Spinal cord (tissue), 10 donors: Measurements from ENCODE around the gene RHOT2. TPM values are rescaled to one million over a fixed set of nuclear protein-coding genes. Genes with fewer than 3 reads are reported as not detected.
A peak's percentile ranks its signal among the peaks of the same experiment; 100 is the strongest.

Experiments
- DNase-seq, 6 donors: peaks; one replicate each; pipeline versions ENCODE4 v3.0.0 to v3.0.0-alpha.2; 2013 to 2015; ENCODE audit warnings: low spot score in 6 of 6, low read depth in 4 of 6
- H3K27ac ChIP-seq: one replicate; pipeline ENCODE4 v1.5.1; 2013; ENCODE audit warnings: low read depth, low read length, control low read depth
- H3K27me3 ChIP-seq: one replicate; pipeline ENCODE4 v1.6.1; 2013; ENCODE audit warnings: low read length; ENCODE audit not compliant: control insufficient read depth, insufficient read depth
- H3K36me3 ChIP-seq: one replicate; pipeline ENCODE4 v1.6.1; 2013; ENCODE audit warnings: low read length; ENCODE audit not compliant: control insufficient read depth, insufficient read depth
- H3K4me1 ChIP-seq: one replicate; pipeline ENCODE4 v1.6.1; 2013; ENCODE audit warnings: low read length; ENCODE audit not compliant: control insufficient read depth, insufficient read depth
- H3K4me3 ChIP-seq: one replicate; pipeline ENCODE4 v1.5.1; 2013; ENCODE audit warnings: low read depth, low read length, control low read depth
- H3K9me3 ChIP-seq: one replicate; pipeline ENCODE4 v1.6.1; 2013; ENCODE audit warnings: low read length; ENCODE audit not compliant: control insufficient read depth, insufficient read depth
- WGBS: methylation state at CpG from one replicate; pipeline ENCODE4 v1.1.5; 2013; ENCODE audit warnings: missing lambda C conversion rate; ENCODE audit not compliant: insufficient coverage; 5-methylcytosine and 5-hydroxymethylcytosine counted together
- polyA plus RNA-seq, 2 donors: library from polyadenylated mRNA; unstranded; fragments of 120-200 nt; gene quantifications; one replicate each; pipeline ENCODE4 v1.2.1, GENCODE V29; 2013; ENCODE audit not compliant: insufficient read length in 2 of 2
- total RNA-seq, 2 donors: library from RNA; depleted of rRNA in 1 of 2; stranded (reverse); fragments of 120-200 nt in 1 of 2; fragments of >200 nt in 1 of 2; gene quantifications; one replicate each; pipeline versions ENCODE4 v1.2.3 to v1.2.4, GENCODE V29; 2013 to 2014
- donor health status: healthy.

RHOT2 gene
- total and polyA plus RNA-seq, 4 donors = 20.7 to 115 (median 71.3) TPM

DNA sequence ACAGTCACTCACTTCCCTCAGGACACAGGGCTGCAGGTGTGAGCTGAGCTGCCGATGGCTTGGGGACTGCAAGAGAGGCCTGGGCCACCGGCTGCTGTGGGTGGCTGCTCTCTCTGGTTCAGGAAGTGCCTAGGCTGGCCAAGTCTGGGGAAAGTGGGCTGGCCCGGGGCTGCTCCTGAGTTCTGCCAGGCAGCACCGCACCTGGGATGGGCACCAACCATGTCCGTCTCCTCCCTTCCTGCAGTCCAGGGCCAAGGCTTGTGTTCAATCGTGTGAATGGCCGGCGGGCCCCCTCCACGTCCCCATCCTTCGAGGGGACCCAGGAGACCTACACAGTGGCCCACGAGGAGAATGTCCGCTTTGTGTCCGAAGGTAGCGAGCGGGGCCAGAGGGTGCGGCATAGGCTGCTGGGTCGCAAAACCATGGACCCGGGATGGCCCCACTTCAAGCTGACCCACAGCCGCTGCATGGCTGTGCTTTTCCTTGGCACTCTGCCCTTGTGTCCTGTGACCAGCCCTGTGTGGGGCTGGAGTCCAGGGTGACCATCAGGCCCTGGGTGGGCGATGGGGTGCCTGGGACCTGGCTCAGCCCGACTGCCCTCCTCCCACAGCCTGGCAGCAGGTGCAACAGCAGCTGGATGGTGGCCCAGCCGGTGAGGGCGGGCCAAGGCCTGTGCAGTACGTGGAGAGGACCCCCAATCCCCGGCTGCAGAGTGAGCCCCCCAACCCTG, 20.6 kb upstream of the RHOT2 start:
- Histone ChIP-seq H3K27me3 (no peaks in the 10 kb centered on the region), H3K4me3 (no peak overlapping the region), H3K36me3 (peaks cover 68% of the 10 kb centered on the region), H3K27ac (no peak overlapping the region), H3K4me1 (peaks cover 51% of the 10 kb centered on the region), H3K9me3 (no peaks in the 10 kb centered on the region)
- WGBS = 90% methylated on average over 23 of the region's 25 CpGs
- DNase-seq = no peak

- 39% methylated on average over 22 of the region's 24 CpGs for WGBS
- peak overlapping the region; percentile 66 for H3K4me3 ChIP-seq
- no peaks in the 10 kb centered on the region for H3K27me3 ChIP-seq
- H3K36me3 ChIP-seq = peaks cover 77% of the 10 kb centered on the region
- DNase-seq = peak in 1 of 6 donors; percentile 11
- H3K27ac ChIP-seq = peak overlapping the region; percentile 75
- H3K9me3 ChIP-seq = no peaks in the 10 kb centered on the region
- H3K4me1 ChIP-seq = peaks cover 42% of the 10 kb centered on the region
Observed at GRCh38 chr16:648071-648780, 19.7 kb upstream of the RHOT2 start.

DNA sequence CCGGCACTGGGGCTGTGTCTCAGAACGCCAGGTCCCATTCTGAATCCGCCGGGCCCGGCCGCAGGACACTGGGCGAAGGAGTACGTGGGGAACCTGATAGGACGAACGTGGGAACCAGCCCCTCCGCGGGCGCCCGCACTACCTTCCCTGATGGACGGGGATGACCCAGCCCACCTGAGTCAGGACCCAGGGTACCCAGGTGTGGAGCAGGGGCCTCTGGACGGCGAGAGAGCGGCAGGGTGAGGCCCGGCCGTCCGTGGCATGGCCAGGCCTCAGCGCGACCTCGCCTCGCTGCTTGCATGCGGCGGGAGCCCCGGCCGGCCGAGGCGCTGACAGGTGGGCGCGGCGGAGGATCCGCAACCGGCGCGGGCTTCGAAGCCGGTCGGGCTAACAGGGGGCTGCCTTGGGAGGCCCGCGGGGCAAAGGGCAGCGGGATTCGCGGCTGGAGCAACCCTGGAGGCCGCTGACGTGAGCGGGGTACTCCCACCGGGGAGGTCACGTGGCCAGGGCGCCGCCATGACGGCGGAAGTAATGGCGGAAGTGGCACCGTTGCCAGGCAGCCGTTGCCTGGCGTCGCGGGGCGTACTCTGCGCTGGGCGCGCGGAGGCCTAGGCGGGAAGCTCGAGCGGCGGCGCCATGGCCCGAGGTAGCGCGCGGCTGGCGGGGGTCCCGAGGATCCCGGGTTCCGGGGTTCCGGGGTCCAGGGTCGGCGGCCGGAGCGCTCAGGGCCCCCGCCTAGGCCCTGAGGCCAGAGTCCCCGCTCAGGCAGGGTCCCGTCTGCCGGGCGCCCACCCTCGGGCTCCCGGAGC, 18.9 kb upstream of the RHOT2 start, which contains the start of gene WDR90:
Gene WDR90 (plus strand): TSS at position 585 of the 809 bp plus-strand sequence. CDS start 52 bp downstream, at position 637.
- H3K27me3 ChIP-seq = no peaks in the 10 kb centered on the region
- peak within 1 kb of the TSS; percentile 75 for H3K27ac ChIP-seq
- DNase-seq = peak; percentile 63 to 97 (median 85)
- H3K4me3 ChIP-seq = peak within 1 kb of the TSS; percentile 66
- H3K9me3 ChIP-seq = no peaks in the 10 kb centered on the region
- WGBS = under 1% methylated on average over 90 of the region's 91 CpGs
- H3K4me1 ChIP-seq = peaks cover 37% of the 10 kb centered on the region
- peaks cover 81% of the 10 kb centered on the region for H3K36me3 ChIP-seq

DNA sequence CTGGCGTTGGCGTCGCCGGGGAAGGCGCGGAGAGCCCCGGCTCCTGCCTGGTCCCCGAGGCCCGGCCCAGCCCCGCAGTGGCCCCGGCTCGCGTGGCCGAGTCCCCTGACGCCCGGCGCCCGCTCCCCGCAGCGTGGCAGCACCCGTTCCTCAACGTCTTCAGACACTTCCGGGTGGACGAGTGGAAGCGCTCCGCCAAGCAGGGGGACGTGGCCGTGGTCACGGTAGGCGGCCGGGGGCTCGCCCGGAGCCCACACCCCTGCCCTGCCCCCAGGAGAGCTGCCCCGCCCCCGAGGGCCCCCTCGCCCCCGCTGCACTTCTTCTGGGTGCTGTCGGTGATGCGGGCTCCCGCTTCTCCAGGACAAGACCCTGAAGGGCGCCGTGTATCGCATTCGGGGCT, 18.3 kb upstream of the RHOT2 start:
- no peaks in the 10 kb centered on the region for H3K27me3 ChIP-seq
- DNase-seq = no peak
- H3K4me1 ChIP-seq = peaks cover 37% of the 10 kb centered on the region
- peaks cover 82% of the 10 kb centered on the region for H3K36me3 ChIP-seq
- 2% methylated on average over 44 of the region's 44 CpGs for WGBS
- no peak overlapping the region for H3K27ac ChIP-seq
- peak overlapping the region; percentile 66 for H3K4me3 ChIP-seq
- H3K9me3 ChIP-seq = no peaks in the 10 kb centered on the region

DNA sequence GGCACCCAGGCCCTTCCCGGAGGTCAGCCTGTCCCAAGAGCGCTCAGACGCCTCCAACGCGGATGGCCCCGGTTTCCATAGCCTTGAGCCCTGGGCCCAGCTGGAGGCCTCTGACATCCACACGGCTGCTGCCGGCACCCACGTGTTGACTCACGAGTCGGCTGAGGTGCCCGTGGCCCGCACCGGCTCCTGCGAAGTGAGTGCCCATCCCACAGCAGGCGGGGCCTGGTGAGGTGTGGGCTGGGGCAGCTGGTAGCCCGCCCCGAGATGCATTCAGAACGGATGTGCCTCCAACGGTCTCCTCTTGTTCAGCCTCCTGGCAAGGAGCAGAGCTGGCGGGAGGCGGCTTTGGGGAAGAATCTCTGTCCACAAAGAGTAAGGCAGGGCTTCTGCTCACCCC, 16.1 kb upstream of the RHOT2 start:
- Histone ChIP-seq H3K27ac (no peak overlapping the region), H3K36me3 (peaks cover 85% of the 10 kb centered on the region), H3K27me3 (no peaks in the 10 kb centered on the region), H3K9me3 (no peaks in the 10 kb centered on the region), H3K4me3 (no peak overlapping the region), H3K4me1 (peaks cover 30% of the 10 kb centered on the region)
- WGBS = 93% methylated on average over 22 of the region's 22 CpGs
- DNase-seq = no peak

DNA sequence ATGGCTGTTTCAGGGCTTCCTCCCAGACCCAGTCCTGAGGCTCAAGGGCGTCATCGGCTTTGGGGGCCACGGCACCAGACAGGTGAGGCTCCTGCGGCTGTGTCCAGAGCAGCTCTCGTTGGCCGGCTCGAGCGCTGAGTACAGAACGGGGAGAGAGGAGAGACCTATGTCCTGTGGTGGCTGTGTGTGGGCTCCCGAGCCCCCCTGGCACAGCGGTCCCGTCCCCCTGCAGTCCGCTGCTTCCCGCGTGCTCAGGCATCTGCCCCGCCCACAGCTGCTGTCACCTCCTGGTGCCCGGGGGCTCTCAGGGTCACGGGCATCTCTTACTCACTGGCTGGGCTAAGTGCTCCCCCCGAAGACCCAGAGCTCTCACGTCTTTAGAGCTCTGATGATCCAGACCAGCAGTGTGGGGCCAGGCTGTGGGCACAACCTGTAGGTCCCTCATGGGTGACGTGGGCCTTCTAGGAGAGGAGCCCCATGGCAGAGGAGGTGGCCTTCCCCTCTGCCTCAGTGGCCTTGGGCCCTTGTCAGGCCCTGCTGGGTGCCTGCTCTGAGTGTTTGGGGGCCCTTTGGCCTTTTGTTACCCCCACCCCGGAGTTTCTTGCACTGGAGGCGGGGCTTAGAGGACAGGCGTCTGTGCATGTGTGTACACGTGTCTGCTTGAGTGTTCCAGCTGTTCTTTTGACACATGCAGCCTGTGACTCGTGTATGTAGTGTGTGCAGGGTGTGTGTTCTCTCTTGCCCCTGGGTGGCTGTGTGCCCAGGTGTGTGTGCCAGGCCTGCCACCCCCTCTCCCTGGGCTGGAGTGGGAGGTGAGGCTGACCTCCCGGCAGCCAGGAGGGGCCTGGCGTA, 15.3 kb upstream of the RHOT2 start:
- Histone ChIP-seq H3K36me3 (peaks cover 85% of the 10 kb centered on the region), H3K27ac (no peak overlapping the region)

DNA sequence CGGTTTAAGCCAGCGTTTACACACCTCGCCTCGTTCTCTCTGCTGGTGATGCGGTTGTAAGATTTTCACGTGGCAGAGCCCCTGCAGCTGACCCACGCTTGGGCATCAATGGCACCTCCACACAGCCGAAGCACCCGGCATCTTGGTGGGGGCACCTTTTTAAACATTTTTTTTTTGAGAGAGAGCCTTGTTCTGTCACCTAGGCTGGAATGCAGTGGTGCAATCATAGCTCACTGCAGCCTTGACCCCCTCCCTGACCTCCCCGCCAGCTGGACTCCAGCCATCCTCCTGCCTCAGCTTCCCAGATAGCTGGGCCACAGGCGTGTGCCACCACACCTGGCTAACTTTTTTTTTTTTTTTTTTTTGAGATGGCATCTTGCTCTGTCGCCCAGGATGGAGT, 13.9 kb upstream of the RHOT2 start:
- peaks cover 11% of the 10 kb centered on the region for H3K4me1 ChIP-seq
- no peaks in the 10 kb centered on the region for H3K27me3 ChIP-seq
- H3K36me3 ChIP-seq = peaks cover 90% of the 10 kb centered on the region
- H3K4me3 ChIP-seq = no peak overlapping the region
- DNase-seq = no peak
- H3K27ac ChIP-seq = no peak overlapping the region
- no peaks in the 10 kb centered on the region for H3K9me3 ChIP-seq
- WGBS = 93% methylated on average over 11 of the region's 12 CpGs

More for the DNA sequence above, 15.3 kb upstream of the RHOT2 start:
- H3K9me3 ChIP-seq = no peaks in the 10 kb centered on the region
- WGBS = 86% methylated on average over 28 of the region's 28 CpGs
- no peak overlapping the region for H3K4me3 ChIP-seq
- H3K27me3 ChIP-seq = no peaks in the 10 kb centered on the region
- H3K4me1 ChIP-seq = peaks cover 23% of the 10 kb centered on the region
- DNase-seq = no peak

- Histone ChIP-seq H3K36me3 (peaks cover 96% of the 10 kb centered on the region), H3K4me1 (peaks cover 15% of the 10 kb centered on the region), H3K4me3 (no peak overlapping the region), H3K27ac (no peak overlapping the region), H3K27me3 (no peaks in the 10 kb centered on the region), H3K9me3 (no peaks in the 10 kb centered on the region)
- DNase-seq = no peak
- 95% methylated on average over 22 of the region's 22 CpGs for WGBS
Observed at GRCh38 chr16:657487-657886, 10.4 kb upstream of the RHOT2 start.
